ENCODE data around the gene CERS6. TPM values are rescaled to one million over a fixed set of nuclear protein-coding genes. Genes with fewer than 3 reads are reported as not detected.

The CERS6 gene
- total RNA-seq, 1 donor from 2014 or later: 10.9 TPM

DNA sequence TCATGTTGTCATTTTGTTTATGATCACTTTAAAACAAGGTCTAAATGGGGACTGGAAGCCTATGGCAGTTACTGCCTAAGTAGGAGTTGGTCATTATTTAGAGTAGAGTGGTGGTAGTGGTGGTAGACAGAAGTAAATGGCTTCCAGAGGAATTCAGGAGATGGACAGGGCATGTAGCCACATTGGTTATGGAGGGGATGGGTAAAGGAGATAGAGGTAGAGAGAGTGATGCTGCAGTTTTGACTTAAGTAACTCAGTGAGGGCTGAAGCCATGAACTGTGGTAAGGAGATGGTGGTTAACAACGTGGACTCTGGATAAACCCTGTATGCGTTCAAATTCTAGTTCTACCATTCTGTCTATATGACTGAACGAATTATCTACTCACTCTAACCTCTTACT, 284.7 kb downstream of the CERS6 start:
- DNase-seq (ENCODE audit: low spot score in 2 of 2): no peak
- H3K36me3 ChIP-seq: no peaks in the 10 kb centered on the region
- H3K4me3 ChIP-seq: no peak overlapping the region
- H3K9me3 ChIP-seq: no peaks in the 10 kb centered on the region
- TF ChIP-seq, protein P1, sequence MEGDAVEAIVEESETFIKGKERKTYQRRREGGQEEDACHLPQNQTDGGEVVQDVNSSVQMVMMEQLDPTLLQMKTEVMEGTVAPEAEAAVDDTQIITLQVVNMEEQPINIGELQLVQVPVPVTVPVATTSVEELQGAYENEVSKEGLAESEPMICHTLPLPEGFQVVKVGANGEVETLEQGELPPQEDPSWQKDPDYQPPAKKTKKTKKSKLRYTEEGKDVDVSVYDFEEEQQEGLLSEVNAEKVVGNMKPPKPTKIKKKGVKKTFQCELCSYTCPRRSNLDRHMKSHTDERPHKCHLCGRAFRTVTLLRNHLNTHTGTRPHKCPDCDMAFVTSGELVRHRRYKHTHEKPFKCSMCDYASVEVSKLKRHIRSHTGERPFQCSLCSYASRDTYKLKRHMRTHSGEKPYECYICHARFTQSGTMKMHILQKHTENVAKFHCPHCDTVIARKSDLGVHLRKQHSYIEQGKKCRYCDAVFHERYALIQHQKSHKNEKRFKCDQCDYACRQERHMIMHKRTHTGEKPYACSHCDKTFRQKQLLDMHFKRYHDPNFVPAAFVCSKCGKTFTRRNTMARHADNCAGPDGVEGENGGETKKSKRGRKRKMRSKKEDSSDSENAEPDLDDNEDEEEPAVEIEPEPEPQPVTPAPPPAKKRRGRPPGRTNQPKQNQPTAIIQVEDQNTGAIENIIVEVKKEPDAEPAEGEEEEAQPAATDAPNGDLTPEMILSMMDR (IDR thresholded peaks at IDR 0.05): no peak
- no peaks in the 10 kb centered on the region for H3K27me3 ChIP-seq
- no peak overlapping the region for H3K27ac ChIP-seq
- H3K4me1 ChIP-seq: no peaks in the 10 kb centered on the region
- intact Hi-C loops (cut with DNase I): no loop called here

GRCh38 chr2:168742258-168742932, 286.3 kb downstream of the CERS6 start:
- intact Hi-C loops (cut with DNase I): no loop called here
- Histone ChIP-seq H3K27ac (no peak overlapping the region), H3K9me3 (no peaks in the 10 kb centered on the region), H3K27me3 (no peaks in the 10 kb centered on the region), H3K36me3 (no peaks in the 10 kb centered on the region), H3K4me1 (no peaks in the 10 kb centered on the region), H3K4me3 (no peak overlapping the region)
- TF ChIP-seq, protein P1 (IDR thresholded peaks at IDR 0.05): no peak
- no peak for DNase-seq (ENCODE audit: low spot score in 2 of 2)

DNA sequence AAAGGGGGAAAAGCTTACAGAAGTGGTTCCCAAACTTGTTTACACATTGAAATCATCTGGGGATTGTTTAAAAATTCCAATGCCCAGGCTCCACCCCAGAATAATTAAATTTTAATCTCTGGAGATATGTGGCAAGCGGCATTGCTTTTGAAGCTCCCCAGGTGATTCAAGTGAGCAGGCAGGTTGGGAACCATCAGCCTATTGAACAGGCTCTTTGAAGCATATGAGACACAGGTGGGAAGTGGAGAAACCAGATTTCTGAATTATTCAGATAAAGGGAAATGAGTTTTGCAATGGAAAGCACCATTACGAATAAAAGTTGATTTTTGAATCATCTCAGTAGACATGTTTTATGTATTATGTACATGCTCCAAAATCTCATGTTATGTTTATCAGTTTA, 288.8 kb downstream of the CERS6 start:
- Histone ChIP-seq H3K36me3 (no peaks in the 10 kb centered on the region), H3K27me3 (no peaks in the 10 kb centered on the region), H3K4me1 (no peaks in the 10 kb centered on the region), H3K27ac (no peak overlapping the region), H3K9me3 (no peaks in the 10 kb centered on the region), H3K4me3 (no peak overlapping the region)
- intact Hi-C loops (cut with DNase I): no loop called here
- TF ChIP-seq, protein P1 (IDR thresholded peaks at IDR 0.05): no peak
- no peak for DNase-seq (ENCODE audit: low spot score in 2 of 2)

DNA sequence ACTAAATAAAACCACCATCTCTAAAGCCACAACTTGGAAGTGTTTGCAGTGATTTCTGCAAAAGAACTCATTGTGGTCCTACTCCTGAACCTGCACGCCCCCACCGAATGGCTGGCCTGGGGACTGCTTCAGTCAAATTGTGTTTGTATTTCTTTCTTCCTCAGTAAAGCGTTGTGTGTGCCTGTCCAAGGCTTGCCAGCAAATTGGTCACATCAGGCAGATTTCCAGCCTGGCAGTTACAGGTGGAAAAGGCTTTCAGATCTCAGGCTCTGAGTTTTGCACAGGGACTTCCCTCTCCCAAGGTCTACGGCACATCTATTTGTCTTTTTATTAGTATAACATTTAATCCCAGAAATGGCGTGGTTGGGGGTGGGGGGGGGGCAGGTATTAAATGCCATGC, 292.4 kb downstream of the CERS6 start:
- Histone ChIP-seq H3K36me3 (no peaks in the 10 kb centered on the region), H3K4me3 (no peak overlapping the region), H3K9me3 (no peaks in the 10 kb centered on the region), H3K4me1 (no peaks in the 10 kb centered on the region), H3K27me3 (no peaks in the 10 kb centered on the region), H3K27ac (no peak overlapping the region)
- TF ChIP-seq, protein P1 (IDR thresholded peaks at IDR 0.05): no peak
- intact Hi-C loops (cut with DNase I): no loop called here
- DNase-seq (ENCODE audit: low spot score in 2 of 2): no peak

GRCh38 chr2:168749297-168749696, 293.2 kb downstream of the CERS6 start:
- TF ChIP-seq, protein P1 (IDR thresholded peaks at IDR 0.05): no peak
- intact Hi-C loops (cut with DNase I): no loop called here
- H3K4me3 ChIP-seq: no peak overlapping the region
- no peaks in the 10 kb centered on the region for H3K4me1 ChIP-seq
- H3K36me3 ChIP-seq: no peaks in the 10 kb centered on the region
- H3K27ac ChIP-seq: no peak overlapping the region
- no peaks in the 10 kb centered on the region for H3K27me3 ChIP-seq
- no peaks in the 10 kb centered on the region for H3K9me3 ChIP-seq
- DNase-seq (ENCODE audit: low spot score in 2 of 2): no peak
